OCI-LY7 (cell line): ENCODE results near the gene PRDM1. TPM values are rescaled to one million over a fixed set of nuclear protein-coding genes. Genes with fewer than 3 reads are reported as not detected.

Experiments
- BruUV-seq: library from RNA; stranded (reverse); fragments of 400-500 nt; replicated peaks from 2 replicates; lab custom pipeline; 2021; lab: Mats Ljungman, UMichigan
- CTCF ChIA-PET: fragments of 300-600 bp; sonication (Branson Sonifier 250); formaldehyde crosslinking; loops from one replicate; lab custom pipeline; 2022; ENCODE audit warnings: antibody characterized with exemption; ENCODE audit not compliant: unreplicated experiment; lab: Charles Lee
- POLR2A ChIA-PET: fragments of 300-600 bp; sonication (Branson Sonifier 250); formaldehyde crosslinking; loops from one replicate; lab custom pipeline; 2022; ENCODE audit warnings: antibody characterized with exemption; lab: Charles Lee
- DNase-seq: peaks from one replicate; pipeline ENCODE4 v3.0.0-alpha.2; 2015; ENCODE audit warnings: low spot score
- H2AFZ ChIP-seq: fragments of 200-600 bp; sonication (generic), shearing (Covaris generic); 2 replicates; pipeline ENCODE4 v1.6.1; 2014; ENCODE audit warnings: mild to moderate bottlenecking, antibody characterized with exemption, low read length, moderate library complexity
- H3K27ac ChIP-seq: fragments of 200-600 bp; sonication (generic); 2 replicates; pipeline ENCODE4 v1.5.1; 2014; ENCODE audit warnings: mixed run types, low read depth, mild to moderate bottlenecking, moderate library complexity, low read length, inconsistent platforms; ENCODE audit not compliant: poor library complexity, severe bottlenecking
- H3K36me3 ChIP-seq: fragments of 200-600 bp; sonication (generic); 2 replicates; pipeline ENCODE4 v1.6.1; 2014; ENCODE audit warnings: mild to moderate bottlenecking, antibody characterized with exemption, low read length, moderate library complexity, mixed read lengths; ENCODE audit not compliant: insufficient read depth
- H3K4me1 ChIP-seq: fragments of 200-600 bp; sonication (generic); 2 replicates; pipeline ENCODE4 v1.5.1; 2014; ENCODE audit warnings: mild to moderate bottlenecking, low read length; ENCODE audit not compliant: insufficient read depth, poor library complexity, severe bottlenecking
- H3K4me2 ChIP-seq: fragments of 200-600 bp; sonication (generic); 2 replicates; pipeline ENCODE4 v1.6.1; 2014; ENCODE audit warnings: mild to moderate bottlenecking, low read length
- H3K4me3 ChIP-seq: fragments of 200-600 bp; sonication (generic); 2 replicates; pipeline ENCODE4 v1.5.1; 2014; ENCODE audit warnings: mild to moderate bottlenecking, low read depth, low read length; ENCODE audit not compliant: poor library complexity, severe bottlenecking
- H3K79me2 ChIP-seq: fragments of 200-600 bp; sonication (generic); 2 replicates; pipeline ENCODE4 v1.6.1; 2016; ENCODE audit warnings: low read depth, mild to moderate bottlenecking, low read length, moderate library complexity, mixed read lengths; ENCODE audit not compliant: insufficient read depth
- H3K9me2 ChIP-seq: fragments of 200-600 bp; sonication (generic); 2 replicates; pipeline ENCODE4 v1.6.1; 2016; ENCODE audit warnings: mild to moderate bottlenecking, low read length, mixed read lengths; ENCODE audit not compliant: insufficient read depth
- H3K9me3 ChIP-seq: fragments of 200-600 bp; sonication (generic); 2 replicates; pipeline ENCODE4 v1.6.1; 2014; ENCODE audit warnings: mild to moderate bottlenecking, mixed run types, low read length, mixed read lengths
- H4K20me1 ChIP-seq: fragments of 200-600 bp; sonication (generic); 2 replicates; pipeline ENCODE4 v1.6.1; 2014; ENCODE audit warnings: mild to moderate bottlenecking, antibody characterized with exemption, low read length, moderate library complexity, mixed read lengths; ENCODE audit not compliant: insufficient read depth
- CTCF ChIP-seq: fragments of 200-600 bp; sonication (generic); conservative IDR thresholded peaks from 2 replicates; pipeline ENCODE4 v1.5.1; 2014; ENCODE audit warnings: mild to moderate bottlenecking, antibody characterized with exemption, low read length, moderate library complexity, mixed read lengths
- EZH2phosphoT487 ChIP-seq: fragments of 200-600 bp; sonication (generic); IDR thresholded peaks from 2 replicates; pipeline ENCODE4 v1.6.1; 2018; ENCODE audit warnings: low read depth, borderline replicate concordance, mild to moderate bottlenecking, mixed run types, antibody characterized with exemption, low read length, moderate library complexity, mixed read lengths
- intact Hi-C: fragments of 100-400 bp; cut with micrococcal nuclease; formaldehyde crosslinking; loops from one replicate; pipeline ENCODE4 v1.10.0; 2022; ENCODE audit not compliant: unreplicated experiment
- total RNA-seq, 2 experiments: library from RNA; depleted of rRNA in 1 of 2; stranded (reverse); fragments of >200 nt in 1 of 2; shearing (Covaris generic) in 1 of 2; gene quantifications; 2 replicates each; pipeline ENCODE4 v1.2.3, GENCODE V29; 2014 to 2022

Gene PRDM1
- total RNA-seq, 2 experiments from 2014 or later, result 1.5 to 3.3 TPM

GRCh38 chr6:106112433-106112832 lies 26.3 kb downstream of the PRDM1 start:
- Histone ChIP-seq H3K9me2 (no peaks in the 10 kb centered on the region), H3K4me2 (no peak overlapping the region), H3K36me3 (no peaks in the 10 kb centered on the region), H3K79me2 (no peaks in the 10 kb centered on the region), H4K20me1 (no peaks in the 10 kb centered on the region), H3K27ac (no peak overlapping the region), H3K9me3 (no peaks in the 10 kb centered on the region), H3K4me3 (no peak overlapping the region), H2AFZ (no peak overlapping the region), H3K4me1 (no peaks in the 10 kb centered on the region)
- ChIA-PET CTCF (no interaction called here), POLR2A (interaction anchor here (0.6 to 1.1 kb wide), 5 partner anchors 10 to 1252 kb away, joined by 3 read pairs; no protein-coding TSS in a partner anchor)
- TF ChIP-seq EZH2phosphoT487 (no peak), CTCF (no peak)
- DNase-seq, result no peak
- intact Hi-C loops, result no loop called here
- no TSS peak for BruUV-seq

- POLR2A ChIA-PET, result interaction anchor here (1.3 kb wide), 1 partner anchor 10 kb away, joined by 5 read pairs; no protein-coding TSS in a partner anchor
- Histone ChIP-seq H4K20me1 (no peaks in the 10 kb centered on the region), H3K4me1 (no peaks in the 10 kb centered on the region), H3K36me3 (no peaks in the 10 kb centered on the region), H3K4me3 (no peak overlapping the region), H2AFZ (no peak overlapping the region), H3K27ac (no peak overlapping the region), H3K9me3 (no peaks in the 10 kb centered on the region), H3K9me2 (no peaks in the 10 kb centered on the region), H3K79me2 (no peaks in the 10 kb centered on the region), H3K4me2 (no peak overlapping the region)
- no TSS peak for BruUV-seq
- intact Hi-C loops, result no loop called here
- no peak for DNase-seq
- CTCF ChIA-PET, result interaction anchor here (0.6 kb wide), 1 partner anchor 92 kb away, joined by 3 read pairs; no protein-coding TSS in a partner anchor
- TF ChIP-seq EZH2phosphoT487 (no peak), CTCF (no peak)
Observed at GRCh38 chr6:106113256-106113959, 27.3 kb downstream of the PRDM1 start.

GRCh38 chr6:106114492-106114891 lies 28.4 kb downstream of the PRDM1 start:
- Histone ChIP-seq H3K9me2 (no peaks in the 10 kb centered on the region), H2AFZ (no peak overlapping the region), H4K20me1 (no peaks in the 10 kb centered on the region), H3K79me2 (no peaks in the 10 kb centered on the region), H3K4me3 (no peak overlapping the region), H3K9me3 (no peaks in the 10 kb centered on the region), H3K4me2 (no peak overlapping the region), H3K4me1 (no peaks in the 10 kb centered on the region), H3K36me3 (no peaks in the 10 kb centered on the region), H3K27ac (no peak overlapping the region)
- CTCF ChIA-PET, result no interaction called here
- TF ChIP-seq EZH2phosphoT487, result no peak
- TF ChIP-seq CTCF, result no peak
- POLR2A ChIA-PET, result interaction anchor here (0.6 to 1.3 kb wide), 3 partner anchors 9 to 165 kb away, joined by 3 to 5 read pairs (median 3); no protein-coding TSS in a partner anchor
- no peak for DNase-seq
- no TSS peak for BruUV-seq
- intact Hi-C loops, result no loop called here
